Colonic mucosa (tissue), 4 donors: Measurements from ENCODE around the gene AXIN2. TPM values are rescaled to one million over a fixed set of nuclear protein-coding genes. Genes with fewer than 3 reads are reported as not detected.

Experiments
- DNase-seq: peaks from one replicate; pipeline ENCODE4 v3.0.0-alpha.2; 2020
- H3K27ac ChIP-seq: fragments of 200-600 bp; one replicate; pipeline ENCODE4 v1.8.0; 2021
- H3K27me3 ChIP-seq: fragments of 200-600 bp; one replicate; pipeline ENCODE4 v1.8.0; 2021
- H3K36me3 ChIP-seq: fragments of 200-600 bp; one replicate; pipeline ENCODE4 v1.8.0; 2021
- H3K4me1 ChIP-seq: fragments of 200-600 bp; one replicate; pipeline ENCODE4 v1.8.0; 2021; ENCODE audit warnings: mild to moderate bottlenecking
- H3K4me3 ChIP-seq: fragments of 200-600 bp; one replicate; pipeline ENCODE4 v1.8.0; 2021
- H3K9ac ChIP-seq, 2 donors: one replicate each; pipeline ENCODE4 v1.7.0; 2013; ENCODE audit warnings: control low read depth in 2 of 2, low read depth in 2 of 2, low read length in 2 of 2
- H3K9me3 ChIP-seq: fragments of 200-600 bp; one replicate; pipeline ENCODE4 v1.8.0; 2021
- CTCF ChIP-seq: fragments of 200-600 bp; IDR thresholded peaks from one replicate; pipeline ENCODE4 v1.8.0; 2022; ENCODE audit warnings: antibody characterized with exemption, mild to moderate bottlenecking
- intact Hi-C: fragments of 100-400 bp; cut with DNase I; formaldehyde crosslinking; loops from one replicate; pipeline ENCODE4 v1.14.1; 2022
- total RNA-seq, 2 donors: library from RNA; stranded (reverse); fragmentation: NEBNext Ultra II Directional in 1 of 2; extraction: Animal tissue kit (Norgen Biotek cat#: 25700) in 1 of 2; gene quantifications; one replicate each; pipeline ENCODE4 v1.2.1, GENCODE V29; 2021
- donor health status: healthy.
- donor health status: DM: no; HTN: no; CAD: no.
- donor health status: DM: no; HTN: no; CAD: no.

AXIN2 gene
- total RNA-seq, 2 donors from 2014 or later = 38.0 to 41.6 TPM

GRCh38 chr17:65557349-65558310 is 3.8 kb downstream of the AXIN2 start:
- intact Hi-C loops = loop anchor here (5.0 kb wide), 2 partner anchors 100 to 270 kb away; no protein-coding TSS in a partner anchor
- Histone ChIP-seq H3K27ac (peak overlapping the region; percentile 45), H3K36me3 (no peaks in the 10 kb centered on the region), H3K4me3 (peak overlapping the region; percentile 86), H3K9me3 (no peaks in the 10 kb centered on the region), H3K4me1 (peaks cover 9% of the 10 kb centered on the region), H3K27me3 (no peaks in the 10 kb centered on the region), H3K9ac (peak overlapping the region in 1 of 2 donors; percentile 46)
- TF ChIP-seq CTCF = no peak
- peak; percentile 53 for DNase-seq

- Histone ChIP-seq H3K27ac (peak overlapping the region; percentile 21), H3K4me1 (peaks cover 15% of the 10 kb centered on the region), H3K27me3 (no peaks in the 10 kb centered on the region), H3K9me3 (no peaks in the 10 kb centered on the region), H3K36me3 (no peaks in the 10 kb centered on the region), H3K4me3 (no peak overlapping the region), H3K9ac (peak overlapping the region in 1 of 2 donors; percentile 26)
- intact Hi-C loops = loop anchor here (5.0 kb wide), 2 partner anchors 100 to 270 kb away; no protein-coding TSS in a partner anchor
- DNase-seq = no peak
- TF ChIP-seq CTCF = no peak
These were observed 4.5 kb downstream of the AXIN2 start for GRCh38 chr17:65556910-65557348.

- H3K9me3 ChIP-seq = no peaks in the 10 kb centered on the region
- H3K4me1 ChIP-seq = peaks cover 19% of the 10 kb centered on the region
- TF ChIP-seq CTCF = peak; percentile 92
- no peaks in the 10 kb centered on the region for H3K27me3 ChIP-seq
- peak overlapping the region; percentile 50 for H3K27ac ChIP-seq
- H3K9ac ChIP-seq = no peak overlapping the region
- H3K36me3 ChIP-seq = no peaks in the 10 kb centered on the region
- H3K4me3 ChIP-seq = peak overlapping the region; percentile 10
- intact Hi-C loops = loop anchor here (5.0 kb wide), 2 partner anchors 99 to 269 kb away; no protein-coding TSS in a partner anchor
- DNase-seq = peak; percentile 97
These were observed 5.2 kb downstream of the AXIN2 start for GRCh38 chr17:65556014-65556909.

GRCh38 chr17:65554553-65555223 is 6.8 kb downstream of the AXIN2 start:
- Histone ChIP-seq H3K9ac (peak overlapping the region in 1 of 2 donors; percentile 37), H3K27me3 (no peaks in the 10 kb centered on the region), H3K27ac (no peak overlapping the region), H3K4me3 (no peak overlapping the region), H3K36me3 (no peaks in the 10 kb centered on the region), H3K4me1 (peaks cover 19% of the 10 kb centered on the region), H3K9me3 (no peaks in the 10 kb centered on the region)
- intact Hi-C loops = loop anchor here (5.0 kb wide), 2 partner anchors 97 to 267 kb away; no protein-coding TSS in a partner anchor
- peak; percentile 48 for DNase-seq
- no peak for TF ChIP-seq CTCF
